GM21576 (cell line): ENCODE measurements around the gene HSP90AB1.

Experiments used
- ATAC-seq: cut with Tn5 transposase; IDR thresholded peaks from one replicate; pipeline ENCODE4 v1.9.1; 2021; ENCODE audit warnings: mild to moderate bottlenecking, moderate library complexity; ENCODE audit not compliant: unreplicated experiment

The HSP90AB1 gene

GRCh38 chr6:44235269-44235668, 11.6 kb upstream of the HSP90AB1 start:
- ATAC-seq = no peak

- ATAC-seq = no peak
Observed at GRCh38 chr6:44235891-44236516, 10.9 kb upstream of the HSP90AB1 start.

DNA sequence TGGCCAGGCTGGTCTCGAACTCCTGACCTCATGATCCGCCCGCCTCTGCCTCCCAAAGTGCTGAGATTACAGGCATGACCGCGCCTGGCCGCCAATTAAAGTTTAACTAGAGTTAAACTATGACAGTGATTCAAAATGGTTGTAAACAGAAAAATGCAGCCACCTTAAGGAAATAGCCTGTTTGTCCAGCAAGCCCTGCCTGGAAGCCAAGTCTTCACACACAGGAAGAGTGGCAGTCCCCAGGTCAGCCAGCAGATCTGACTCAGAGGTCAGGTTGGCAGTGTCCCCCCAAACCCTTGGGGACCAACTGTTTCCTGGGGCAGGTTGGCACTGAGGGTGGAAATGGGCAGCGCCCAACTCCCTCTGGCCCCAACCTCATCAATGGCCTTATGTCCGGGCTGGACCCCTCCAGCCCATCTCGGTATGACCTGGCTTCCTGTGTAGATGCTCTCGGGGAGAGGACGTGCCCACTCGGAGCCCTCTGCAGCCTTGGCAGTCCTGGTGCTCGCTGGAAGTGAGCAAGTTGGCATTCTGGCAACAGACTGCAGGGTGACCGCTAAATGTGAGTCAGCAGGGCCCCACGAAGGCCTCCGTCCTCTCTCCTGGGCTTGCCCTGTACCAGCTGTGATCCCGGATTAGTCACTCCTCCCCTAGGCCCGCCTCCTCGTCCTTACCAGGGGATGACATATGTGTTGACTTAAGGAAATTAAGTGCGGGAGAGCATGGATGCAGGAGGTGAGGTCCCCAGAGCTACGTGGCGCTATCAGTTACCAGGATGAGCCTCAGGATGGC, 9.7 kb upstream of the HSP90AB1 start:
- peak; percentile 61 for ATAC-seq

DNA sequence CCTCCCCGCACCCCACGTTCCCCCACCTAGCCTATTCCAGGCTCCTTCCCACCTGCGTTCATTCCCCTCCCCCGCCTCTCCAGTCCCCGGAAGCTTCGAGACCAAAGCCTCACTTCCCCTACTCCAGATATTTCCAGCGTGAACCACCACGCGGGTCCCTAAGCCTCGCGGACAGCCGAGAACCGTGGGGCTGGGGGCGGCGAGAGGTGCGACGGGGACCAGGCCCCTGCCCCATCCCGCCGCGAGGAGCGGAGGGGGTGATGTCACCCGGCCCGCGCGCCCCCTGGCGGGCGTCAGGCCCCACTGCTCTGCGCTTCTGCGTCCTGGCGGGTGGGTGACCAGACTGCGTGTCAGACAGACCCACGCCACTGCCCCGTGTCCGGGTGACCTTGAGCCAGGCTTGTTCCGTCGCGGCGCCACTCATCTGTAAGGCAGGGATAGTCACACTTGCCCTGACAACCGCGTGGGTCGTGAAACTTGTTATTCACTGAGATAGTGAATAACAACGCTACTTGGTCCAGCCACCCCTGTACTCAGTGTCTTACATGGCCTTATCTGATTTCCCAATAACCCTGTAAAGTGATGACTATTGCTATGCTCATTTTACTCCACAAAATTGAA, 9.0 kb upstream of the HSP90AB1 start:
- ATAC-seq = peak; percentile 85

DNA sequence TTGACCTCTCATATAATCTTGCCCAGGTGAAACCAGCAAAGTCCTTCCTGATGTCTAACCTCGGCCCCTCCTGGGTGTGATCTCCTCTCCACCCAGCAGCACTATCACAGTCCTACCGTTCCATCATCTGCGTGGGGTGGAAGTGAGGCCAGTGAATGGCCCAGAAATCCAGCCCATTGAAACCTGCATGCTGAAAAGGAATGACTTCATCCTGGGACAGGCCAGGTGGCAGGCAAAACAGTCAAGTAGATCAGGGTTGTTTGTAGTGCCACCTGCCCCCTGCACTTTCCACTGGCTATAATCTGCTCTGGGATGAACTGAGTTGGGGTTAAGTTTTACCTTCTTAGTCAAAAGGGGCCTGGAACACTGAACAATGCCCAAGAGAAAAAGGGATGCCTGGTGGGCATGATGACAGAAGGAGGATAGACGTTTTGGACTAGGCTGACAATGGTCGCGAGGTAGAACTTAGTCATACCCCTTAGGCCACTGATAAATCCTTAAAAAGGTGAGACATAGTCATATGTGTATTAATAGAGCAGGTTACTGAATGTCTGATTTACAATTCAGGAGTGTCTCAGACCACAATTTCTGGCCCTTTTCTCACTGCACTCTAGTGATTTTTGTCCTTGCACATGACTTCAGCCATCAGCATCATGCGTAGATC, 8.1 kb upstream of the HSP90AB1 start:
- ATAC-seq = no peak

GRCh38 chr6:44243345-44243744, 3.6 kb upstream of the HSP90AB1 start:
- ATAC-seq = no peak

DNA sequence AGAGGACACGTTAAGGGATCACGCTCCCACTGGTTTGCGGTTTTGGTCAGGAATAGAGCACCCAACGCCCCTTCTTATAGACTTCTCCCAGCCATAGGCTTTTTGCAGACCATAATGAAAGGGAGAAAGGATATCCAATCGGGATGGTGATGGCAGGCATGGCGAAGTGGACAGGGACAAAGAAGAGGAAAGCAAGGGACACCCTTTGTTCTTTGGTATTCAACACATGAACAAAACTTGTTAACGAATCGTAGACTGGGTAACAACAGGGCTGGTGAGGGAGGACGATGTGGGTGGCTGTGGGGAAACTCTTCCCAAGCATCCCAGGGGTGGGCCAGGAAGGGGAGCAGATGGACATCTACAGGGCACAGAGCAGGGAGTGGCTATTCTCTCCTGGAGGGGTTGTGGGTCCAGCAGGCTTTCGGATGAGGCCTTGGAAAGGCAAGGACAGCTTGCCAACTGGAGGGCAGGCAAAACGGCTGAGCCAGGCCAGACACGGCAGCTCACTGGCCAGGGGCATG, 1.4 kb upstream of the HSP90AB1 start:
- ATAC-seq = no peak

DNA sequence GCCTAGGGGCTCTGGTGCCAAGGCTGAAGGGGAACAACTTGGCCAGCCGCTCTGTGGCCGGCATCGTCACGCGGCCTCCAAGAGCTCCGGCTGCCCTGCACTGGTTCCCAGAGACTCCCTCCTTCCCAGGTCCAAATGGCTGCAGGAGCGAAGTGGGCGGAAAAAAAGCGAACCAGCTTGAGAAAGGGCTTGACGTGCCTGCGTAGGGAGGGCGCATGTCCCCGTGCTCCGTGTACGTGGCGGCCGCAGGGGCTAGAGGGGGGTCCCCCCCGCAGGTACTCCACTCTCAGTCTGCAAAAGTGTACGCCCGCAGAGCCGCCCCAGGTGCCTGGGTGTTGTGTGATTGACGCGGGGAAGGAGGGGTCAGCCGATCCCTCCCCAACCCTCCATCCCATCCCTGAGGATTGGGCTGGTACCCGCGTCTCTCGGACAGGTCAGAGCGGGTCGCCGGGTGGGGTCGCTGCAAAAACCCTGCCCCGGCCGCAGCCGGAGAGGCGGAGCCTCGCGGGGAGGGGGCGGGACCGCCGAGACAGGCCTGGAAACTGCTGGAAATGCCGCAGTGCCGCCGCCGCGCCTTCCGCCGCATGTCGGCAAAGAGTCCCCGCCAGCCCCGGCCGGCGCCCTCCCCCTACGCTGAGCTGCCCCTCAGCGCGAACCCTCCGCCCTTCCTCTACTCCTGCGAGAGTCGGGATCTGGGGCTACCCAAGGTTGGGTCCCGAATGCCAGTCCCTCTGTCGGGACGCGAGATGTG, 814 bp upstream of the HSP90AB1 start:
- ATAC-seq = peak; percentile 40

DNA sequence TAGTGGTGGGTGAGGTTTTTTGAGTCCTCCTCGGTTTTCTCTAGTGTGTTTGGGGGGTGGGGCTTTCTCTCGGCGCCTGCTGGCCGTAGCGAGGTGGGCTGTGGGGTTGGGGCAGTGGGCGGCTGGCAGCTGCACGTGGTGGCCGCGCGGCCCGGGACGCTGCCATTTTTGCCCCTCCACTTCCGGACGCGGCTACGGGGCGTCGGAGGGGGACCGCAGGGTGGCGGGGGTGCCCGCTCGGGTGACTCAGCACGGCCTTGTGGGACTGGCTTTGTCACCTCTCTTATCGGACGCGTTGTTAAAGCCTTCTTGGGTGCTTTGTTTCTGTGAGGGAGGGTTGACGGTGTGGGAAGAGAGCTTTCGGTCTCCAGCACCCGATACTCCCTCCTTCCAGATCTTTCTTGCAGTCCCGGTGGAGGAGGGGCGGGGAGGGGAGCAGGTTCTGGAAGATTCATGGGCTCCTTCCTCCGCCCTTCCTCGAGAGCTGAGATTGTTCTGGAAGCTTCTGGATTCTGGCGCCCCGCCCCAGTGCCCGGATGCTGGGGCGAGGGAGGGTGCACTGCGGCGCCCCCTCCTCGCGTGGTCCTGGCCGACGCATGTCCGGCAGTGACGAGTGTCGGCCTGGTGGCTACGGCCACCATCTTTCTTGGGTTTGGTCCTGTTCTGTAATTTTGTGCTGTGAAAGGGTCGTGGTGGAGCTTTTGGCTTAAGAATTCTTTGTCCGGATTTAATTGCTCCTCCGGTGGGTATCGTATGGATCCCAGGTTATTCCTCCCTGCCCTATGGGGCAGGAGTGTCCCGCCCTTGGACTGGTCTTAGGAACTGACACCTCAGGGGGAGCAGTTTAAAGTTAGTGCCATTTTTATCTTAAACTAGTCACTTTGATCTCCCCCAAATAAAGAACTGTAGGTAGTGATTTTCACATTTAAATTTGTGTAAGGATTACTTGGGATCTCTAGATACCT, 719 bp downstream of the HSP90AB1 start:
- ATAC-seq = peak; percentile 25

GRCh38 chr6:44248579-44248978, 1.7 kb downstream of the HSP90AB1 start:
- no peak for ATAC-seq

DNA sequence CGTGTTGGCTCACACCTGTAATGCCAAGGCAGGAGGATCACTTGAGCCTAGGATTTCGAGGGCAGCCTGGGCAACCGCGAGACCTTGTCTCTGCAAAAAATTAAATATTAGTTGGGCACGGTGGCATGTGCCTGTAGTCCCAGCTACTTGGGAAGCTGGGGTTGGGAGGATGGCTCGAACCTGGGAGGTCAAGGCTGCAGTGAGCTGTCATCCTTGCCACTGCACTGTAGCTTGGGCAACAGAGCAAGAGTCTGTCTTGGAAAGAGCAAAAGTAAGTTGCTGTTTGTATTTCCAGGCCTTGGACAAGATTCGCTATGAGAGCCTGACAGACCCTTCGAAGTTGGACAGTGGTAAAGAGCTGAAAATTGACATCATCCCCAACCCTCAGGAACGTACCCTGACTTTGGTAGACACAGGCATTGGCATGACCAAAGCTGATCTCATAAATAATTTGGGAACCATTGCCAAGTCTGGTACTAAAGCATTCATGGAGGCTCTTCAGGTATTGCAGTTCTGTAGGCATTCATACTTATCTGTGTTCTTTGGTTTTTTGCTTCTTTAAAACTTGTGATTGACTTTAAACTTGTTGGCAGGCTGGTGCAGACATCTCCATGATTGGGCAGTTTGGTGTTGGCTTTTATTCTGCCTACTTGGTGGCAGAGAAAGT, 2.3 kb downstream of the HSP90AB1 start:
- no peak for ATAC-seq

DNA sequence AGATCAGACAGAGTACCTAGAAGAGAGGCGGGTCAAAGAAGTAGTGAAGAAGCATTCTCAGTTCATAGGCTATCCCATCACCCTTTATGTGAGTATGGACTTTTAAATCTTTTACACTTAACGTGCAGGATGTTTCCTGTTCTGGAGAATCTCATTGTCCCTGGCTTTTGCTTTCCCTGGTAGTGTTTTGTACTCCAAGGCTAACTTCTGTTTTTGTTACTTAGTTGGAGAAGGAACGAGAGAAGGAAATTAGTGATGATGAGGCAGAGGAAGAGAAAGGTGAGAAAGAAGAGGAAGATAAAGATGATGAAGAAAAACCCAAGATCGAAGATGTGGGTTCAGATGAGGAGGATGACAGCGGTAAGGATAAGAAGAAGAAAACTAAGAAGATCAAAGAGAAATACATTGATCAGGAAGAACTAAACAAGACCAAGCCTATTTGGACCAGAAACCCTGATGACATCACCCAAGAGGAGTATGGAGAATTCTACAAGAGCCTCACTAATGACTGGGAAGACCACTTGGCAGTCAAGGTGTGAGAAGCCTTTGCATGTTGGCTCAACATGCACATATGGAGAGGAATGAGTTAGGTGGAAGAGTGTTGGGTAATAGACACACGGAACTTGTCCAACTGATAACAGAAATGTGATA, 3.3 kb downstream of the HSP90AB1 start:
- no peak for ATAC-seq

GRCh38 chr6:44250718-44251123, 3.8 kb downstream of the HSP90AB1 start:
- ATAC-seq = no peak

DNA sequence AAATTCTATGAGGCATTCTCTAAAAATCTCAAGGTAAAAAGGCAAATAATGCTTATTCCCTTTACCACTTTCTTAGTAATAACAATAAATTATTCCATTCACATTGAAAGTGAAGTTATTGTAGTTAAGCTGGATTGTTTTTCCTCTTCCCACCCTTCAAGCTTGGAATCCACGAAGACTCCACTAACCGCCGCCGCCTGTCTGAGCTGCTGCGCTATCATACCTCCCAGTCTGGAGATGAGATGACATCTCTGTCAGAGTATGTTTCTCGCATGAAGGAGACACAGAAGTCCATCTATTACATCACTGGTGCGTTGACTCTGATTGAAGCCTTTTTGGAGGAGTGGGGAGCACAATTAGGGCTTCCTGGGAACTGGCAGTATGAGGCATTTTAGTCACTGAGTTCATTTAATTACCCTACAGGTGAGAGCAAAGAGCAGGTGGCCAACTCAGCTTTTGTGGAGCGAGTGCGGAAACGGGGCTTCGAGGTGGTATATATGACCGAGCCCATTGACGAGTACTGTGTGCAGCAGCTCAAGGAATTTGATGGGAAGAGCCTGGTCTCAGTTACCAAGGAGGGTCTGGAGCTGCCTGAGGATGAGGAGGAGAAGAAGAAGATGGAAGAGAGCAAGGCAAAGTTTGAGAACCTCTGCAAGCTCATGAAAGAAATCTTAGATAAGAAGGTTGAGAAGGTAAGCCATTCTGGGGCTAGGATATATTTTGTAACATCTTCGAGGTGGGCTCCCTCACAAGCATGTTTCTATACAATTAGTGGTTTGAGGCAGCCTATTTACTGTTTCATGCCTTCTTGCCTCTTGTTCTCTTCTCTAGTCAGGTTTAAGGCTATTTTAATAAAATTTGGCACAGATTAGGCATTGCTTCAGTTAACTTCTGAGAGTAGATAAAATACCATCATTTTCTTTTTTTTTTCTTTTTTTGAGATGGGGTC, 4.9 kb downstream of the HSP90AB1 start:
- ATAC-seq = no peak

DNA sequence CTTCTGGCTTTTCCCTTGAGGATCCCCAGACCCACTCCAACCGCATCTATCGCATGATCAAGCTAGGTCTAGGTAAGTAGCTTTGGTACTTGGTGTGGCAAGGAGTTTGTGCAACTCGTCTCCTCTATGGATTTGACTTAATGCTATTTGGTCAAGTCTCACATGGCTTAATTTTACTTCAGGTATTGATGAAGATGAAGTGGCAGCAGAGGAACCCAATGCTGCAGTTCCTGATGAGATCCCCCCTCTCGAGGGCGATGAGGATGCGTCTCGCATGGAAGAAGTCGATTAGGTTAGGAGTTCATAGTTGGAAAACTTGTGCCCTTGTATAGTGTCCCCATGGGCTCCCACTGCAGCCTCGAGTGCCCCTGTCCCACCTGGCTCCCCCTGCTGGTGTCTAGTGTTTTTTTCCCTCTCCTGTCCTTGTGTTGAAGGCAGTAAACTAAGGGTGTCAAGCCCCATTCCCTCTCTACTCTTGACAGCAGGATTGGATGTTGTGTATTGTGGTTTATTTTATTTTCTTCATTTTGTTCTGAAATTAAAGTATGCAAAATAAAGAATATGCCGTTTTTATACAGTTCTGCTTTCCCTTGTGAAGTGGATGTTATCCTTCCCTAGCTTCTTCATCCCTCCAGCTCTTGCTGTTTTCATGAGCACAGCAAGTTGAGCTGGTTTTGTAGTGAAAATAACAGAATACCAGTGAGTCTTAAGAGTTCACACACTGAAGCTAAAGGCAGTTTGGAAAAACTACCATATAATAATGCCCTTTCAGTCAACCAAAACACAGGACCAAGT, 6.6 kb downstream of the HSP90AB1 start:
- ATAC-seq = no peak
